Measurements from ENCODE around the gene SEPTIN12. TPM values are rescaled to one million over a fixed set of nuclear protein-coding genes. Genes with fewer than 3 reads are reported as not detected.

SEPTIN12 gene
- not detected for polyA plus RNA-seq (2013, experiment 1 of 2)
- not detected for polyA plus RNA-seq (2013, experiment 2 of 2)

GRCh38 chr16:4787627-4788482 is at the start of gene SEPTIN12:
Gene SEPTIN12, minus strand, starts transcription at chr16:4788345. Its CDS starts 700 bp downstream, at chr16:4787645.
- peaks cover 7% of the 10 kb centered on the region for H3K4me1 ChIP-seq (ENCODE audit: control insufficient read depth, insufficient read depth, low read length, poor library complexity, severe bottlenecking)
- no peak within 1 kb of the TSS for H3K4me3 ChIP-seq (ENCODE audit: extremely low read depth, insufficient read depth, low read length, poor library complexity, severe bottlenecking)
- H3K9me3 ChIP-seq (ENCODE audit: control insufficient read depth, low read length) = no peaks in the 10 kb centered on the region
- H3K27ac ChIP-seq (ENCODE audit: low read depth, low read length, severe bottlenecking) = no peak within 1 kb of the TSS
- 73 to 92% methylated on average over 8 to 9 of the region's 14 CpGs for WGBS, 2 experiments (ENCODE audit: insufficient coverage in 2 of 2)
- H3K36me3 ChIP-seq (ENCODE audit: control insufficient read depth, insufficient read depth, low read length) = no peaks in the 10 kb centered on the region

- Histone ChIP-seq H3K4me3 (ENCODE audit: extremely low read depth, insufficient read depth, low read length, poor library complexity, severe bottlenecking) (no peak overlapping the region), H3K36me3 (ENCODE audit: control insufficient read depth, insufficient read depth, low read length) (peaks cover 95% of the 10 kb centered on the region), H3K9me3 (ENCODE audit: control insufficient read depth, low read length) (no peaks in the 10 kb centered on the region), H3K4me1 (ENCODE audit: control insufficient read depth, insufficient read depth, low read length, poor library complexity, severe bottlenecking) (no peaks in the 10 kb centered on the region), H3K27ac (ENCODE audit: low read depth, low read length, severe bottlenecking) (no peak overlapping the region)
- 100% methylated on average over 1 to 2 of the region's 2 CpGs for WGBS, 2 experiments (ENCODE audit: insufficient coverage in 2 of 2)
Measured at GRCh38 chr16:4836727-4837126, 48.6 kb upstream of the SEPTIN12 start.

- Histone ChIP-seq H3K4me1 (ENCODE audit: control insufficient read depth, insufficient read depth, low read length, poor library complexity, severe bottlenecking) (no peaks in the 10 kb centered on the region), H3K27ac (ENCODE audit: low read depth, low read length, severe bottlenecking) (no peak overlapping the region), H3K4me3 (ENCODE audit: extremely low read depth, insufficient read depth, low read length, poor library complexity, severe bottlenecking) (no peak overlapping the region), H3K36me3 (ENCODE audit: control insufficient read depth, insufficient read depth, low read length) (peaks cover 97% of the 10 kb centered on the region), H3K9me3 (ENCODE audit: control insufficient read depth, low read length) (no peaks in the 10 kb centered on the region)
- 100% methylated on average over 1 of the region's 1 CpG; no CpG with 5 or more reads in 1 of the 2 experiments for WGBS, 2 experiments (ENCODE audit: insufficient coverage in 2 of 2)
Measured at GRCh38 chr16:4833584-4833983, 45.4 kb upstream of the SEPTIN12 start.

- WGBS, 2 experiments (ENCODE audit: insufficient coverage in 2 of 2) = 88 to 100% methylated on average over 3 to 4 of the region's 6 CpGs
- no peak overlapping the region for H3K4me3 ChIP-seq (ENCODE audit: extremely low read depth, insufficient read depth, low read length, poor library complexity, severe bottlenecking)
- H3K27ac ChIP-seq (ENCODE audit: low read depth, low read length, severe bottlenecking) = no peak overlapping the region
- no peaks in the 10 kb centered on the region for H3K9me3 ChIP-seq (ENCODE audit: control insufficient read depth, low read length)
- H3K4me1 ChIP-seq (ENCODE audit: control insufficient read depth, insufficient read depth, low read length, poor library complexity, severe bottlenecking) = no peaks in the 10 kb centered on the region
- H3K36me3 ChIP-seq (ENCODE audit: control insufficient read depth, insufficient read depth, low read length) = peaks cover 96% of the 10 kb centered on the region
Measured at GRCh38 chr16:4832698-4833343, 44.7 kb upstream of the SEPTIN12 start.

GRCh38 chr16:4831616-4832015 is 43.5 kb upstream of the SEPTIN12 start:
- H3K36me3 ChIP-seq (ENCODE audit: control insufficient read depth, insufficient read depth, low read length) = peaks cover 98% of the 10 kb centered on the region
- WGBS, 2 experiments (ENCODE audit: insufficient coverage in 2 of 2) = 96 to 100% methylated on average over 3 to 6 of the region's 8 CpGs
- no peak overlapping the region for H3K27ac ChIP-seq (ENCODE audit: low read depth, low read length, severe bottlenecking)

GRCh38 chr16:4830408-4830807 is 42.3 kb upstream of the SEPTIN12 start:
- 95 to 98% methylated on average over 7 of the region's 7 CpGs for WGBS, 2 experiments (ENCODE audit: insufficient coverage in 2 of 2)
- no peaks in the 10 kb centered on the region for H3K9me3 ChIP-seq (ENCODE audit: control insufficient read depth, low read length)
- H3K36me3 ChIP-seq (ENCODE audit: control insufficient read depth, insufficient read depth, low read length) = peaks cover 98% of the 10 kb centered on the region
- H3K4me1 ChIP-seq (ENCODE audit: control insufficient read depth, insufficient read depth, low read length, poor library complexity, severe bottlenecking) = no peaks in the 10 kb centered on the region
- H3K4me3 ChIP-seq (ENCODE audit: extremely low read depth, insufficient read depth, low read length, poor library complexity, severe bottlenecking) = no peak overlapping the region
- H3K27ac ChIP-seq (ENCODE audit: low read depth, low read length, severe bottlenecking) = no peak overlapping the region

More at GRCh38 chr16:4831616-4832015, 43.5 kb upstream of the SEPTIN12 start:
- Histone ChIP-seq H3K4me1 (ENCODE audit: control insufficient read depth, insufficient read depth, low read length, poor library complexity, severe bottlenecking) (no peaks in the 10 kb centered on the region), H3K9me3 (ENCODE audit: control insufficient read depth, low read length) (no peaks in the 10 kb centered on the region), H3K4me3 (ENCODE audit: extremely low read depth, insufficient read depth, low read length, poor library complexity, severe bottlenecking) (no peak overlapping the region)

GRCh38 chr16:4828567-4829321 is 40.6 kb upstream of the SEPTIN12 start:
- WGBS, 2 experiments (ENCODE audit: insufficient coverage in 2 of 2) = 92 to 95% methylated on average over 10 to 11 of the region's 11 CpGs
- Histone ChIP-seq H3K4me1 (ENCODE audit: control insufficient read depth, insufficient read depth, low read length, poor library complexity, severe bottlenecking) (no peaks in the 10 kb centered on the region), H3K4me3 (ENCODE audit: extremely low read depth, insufficient read depth, low read length, poor library complexity, severe bottlenecking) (no peak overlapping the region), H3K9me3 (ENCODE audit: control insufficient read depth, low read length) (no peaks in the 10 kb centered on the region), H3K36me3 (ENCODE audit: control insufficient read depth, insufficient read depth, low read length) (peaks cover 99% of the 10 kb centered on the region), H3K27ac (ENCODE audit: low read depth, low read length, severe bottlenecking) (no peak overlapping the region)

- WGBS, 2 experiments (ENCODE audit: insufficient coverage in 2 of 2) = 95 to 96% methylated on average over 9 to 10 of the region's 10 CpGs
- Histone ChIP-seq H3K36me3 (ENCODE audit: control insufficient read depth, insufficient read depth, low read length) (peaks cover 98% of the 10 kb centered on the region), H3K4me1 (ENCODE audit: control insufficient read depth, insufficient read depth, low read length, poor library complexity, severe bottlenecking) (no peaks in the 10 kb centered on the region)
Measured at GRCh38 chr16:4826980-4827379, 38.8 kb upstream of the SEPTIN12 start.

GRCh38 chr16:4826526-4826925 is 38.4 kb upstream of the SEPTIN12 start:
- H3K36me3 ChIP-seq (ENCODE audit: control insufficient read depth, insufficient read depth, low read length) = peaks cover 98% of the 10 kb centered on the region
- no peak overlapping the region for H3K27ac ChIP-seq (ENCODE audit: low read depth, low read length, severe bottlenecking)
- 97 to 100% methylated on average over 3 of the region's 4 CpGs for WGBS, 2 experiments (ENCODE audit: insufficient coverage in 2 of 2)
- no peaks in the 10 kb centered on the region for H3K9me3 ChIP-seq (ENCODE audit: control insufficient read depth, low read length)
- no peak overlapping the region for H3K4me3 ChIP-seq (ENCODE audit: extremely low read depth, insufficient read depth, low read length, poor library complexity, severe bottlenecking)
- no peaks in the 10 kb centered on the region for H3K4me1 ChIP-seq (ENCODE audit: control insufficient read depth, insufficient read depth, low read length, poor library complexity, severe bottlenecking)

More at GRCh38 chr16:4826980-4827379, 38.8 kb upstream of the SEPTIN12 start:
- H3K27ac ChIP-seq (ENCODE audit: low read depth, low read length, severe bottlenecking) = no peak overlapping the region
- H3K4me3 ChIP-seq (ENCODE audit: extremely low read depth, insufficient read depth, low read length, poor library complexity, severe bottlenecking) = no peak overlapping the region
- H3K9me3 ChIP-seq (ENCODE audit: control insufficient read depth, low read length) = no peaks in the 10 kb centered on the region

- no peak overlapping the region for H3K27ac ChIP-seq (ENCODE audit: low read depth, low read length, severe bottlenecking)
- H3K36me3 ChIP-seq (ENCODE audit: control insufficient read depth, insufficient read depth, low read length) = peaks cover 98% of the 10 kb centered on the region
- H3K4me3 ChIP-seq (ENCODE audit: extremely low read depth, insufficient read depth, low read length, poor library complexity, severe bottlenecking) = no peak overlapping the region
- no peaks in the 10 kb centered on the region for H3K9me3 ChIP-seq (ENCODE audit: control insufficient read depth, low read length)
- no peaks in the 10 kb centered on the region for H3K4me1 ChIP-seq (ENCODE audit: control insufficient read depth, insufficient read depth, low read length, poor library complexity, severe bottlenecking)
- WGBS, 2 experiments (ENCODE audit: insufficient coverage in 2 of 2) = 94 to 100% methylated on average over 5 to 7 of the region's 8 CpGs
Measured at GRCh38 chr16:4825196-4825595, 37.1 kb upstream of the SEPTIN12 start.

Measured in mesodermal cell (in vitro differentiated cells).